Esophagus squamous epithelium (tissue), 5 donors: ENCODE measurements around the gene ADCYAP1. TPM values are rescaled to one million over a fixed set of nuclear protein-coding genes. Genes with fewer than 3 reads are reported as not detected.
"Not testable (repeated sequence)": the region's sequence is repeated elsewhere in the genome, so short reads cannot be mapped to it uniquely, and the experiment has no call there.

Experiments
- DNase-seq: peaks from one replicate; lab custom pipeline; 2025; lab: John Stamatoyannopoulos, UW
- H3K27ac ChIP-seq, 4 donors: fragments of 200-600 bp; sonication (generic); one replicate each; pipeline ENCODE4 v1.5.1; 2016 to 2019; ENCODE audit warnings: mild to moderate bottlenecking in 1 of 4
- H3K27me3 ChIP-seq, 4 donors: fragments of 200-600 bp; sonication (generic); 1 replicate in 3 of 4; 2 replicates in 1 of 4; pipeline versions ENCODE4 v1.5.1 to v1.6.0; 2017 to 2021; ENCODE audit warnings: antibody characterized with exemption in 1 of 4
- H3K36me3 ChIP-seq, 3 donors: fragments of 200-600 bp; sonication (generic); one replicate each; pipeline ENCODE4 v1.5.1; 2016 to 2019
- H3K4me1 ChIP-seq, 3 donors: fragments of 200-600 bp; sonication (generic); one replicate each; pipeline ENCODE4 v1.5.1; 2017 to 2019
- H3K4me3 ChIP-seq, 4 donors: fragments of 200-600 bp; sonication (generic); 1 replicate in 3 of 4; 2 replicates in 1 of 4; pipeline ENCODE4 v1.5.1; 2016 to 2019; ENCODE audit warnings: mild to moderate bottlenecking in 2 of 4, moderate library complexity in 1 of 4
- H3K9me3 ChIP-seq, 3 donors: fragments of 200-600 bp; sonication (generic); one replicate each; pipeline ENCODE4 v1.5.1; 2016 to 2019
- POLR2A ChIP-seq, 4 donors: fragments of 450-650 bp; IDR thresholded peaks; one replicate each; pipeline ENCODE4 v1.6.1; 2017; ENCODE audit warnings: antibody characterized with exemption in 4 of 4, mild to moderate bottlenecking in 4 of 4, moderate library complexity in 3 of 4
- WGBS, 2 donors: methylation state at CpG; one replicate each; pipeline ENCODE4 v1.1.5; 2018; 5-methylcytosine and 5-hydroxymethylcytosine counted together
- intact Hi-C: fragments of 100-400 bp; cut with DNase I; formaldehyde crosslinking; loops from one replicate; pipeline ENCODE4 v1.15.0; 2022
- total RNA-seq, 4 donors: library from RNA; depleted of rRNA; stranded (reverse); fragments of >200 nt; gene quantifications; one replicate each; pipeline ENCODE4 v1.1.0, GENCODE V29; 2016
- TF ChIP-seq, protein P1 (sequence below), 6 experiments: fragments of 450-650 bp in 4 of 6; fragments of 200-600 bp in 2 of 6; sonication (generic) in 2 of 6; IDR thresholded peaks; one replicate each; pipeline ENCODE4 v1.5.1; 2016 to 2019; ENCODE audit warnings: antibody characterized with exemption in 6 of 6, mild to moderate bottlenecking in 4 of 6, moderate library complexity in 4 of 6
- donor health status: DM: yes; HTN: yes; CAD: no.

ADCYAP1 gene
- 1 to 10 TPM in 1 of 4 donors, under 1 TPM in 1, not detected in 2; 0.29 to 2.7 TPM for total RNA-seq

DNA sequence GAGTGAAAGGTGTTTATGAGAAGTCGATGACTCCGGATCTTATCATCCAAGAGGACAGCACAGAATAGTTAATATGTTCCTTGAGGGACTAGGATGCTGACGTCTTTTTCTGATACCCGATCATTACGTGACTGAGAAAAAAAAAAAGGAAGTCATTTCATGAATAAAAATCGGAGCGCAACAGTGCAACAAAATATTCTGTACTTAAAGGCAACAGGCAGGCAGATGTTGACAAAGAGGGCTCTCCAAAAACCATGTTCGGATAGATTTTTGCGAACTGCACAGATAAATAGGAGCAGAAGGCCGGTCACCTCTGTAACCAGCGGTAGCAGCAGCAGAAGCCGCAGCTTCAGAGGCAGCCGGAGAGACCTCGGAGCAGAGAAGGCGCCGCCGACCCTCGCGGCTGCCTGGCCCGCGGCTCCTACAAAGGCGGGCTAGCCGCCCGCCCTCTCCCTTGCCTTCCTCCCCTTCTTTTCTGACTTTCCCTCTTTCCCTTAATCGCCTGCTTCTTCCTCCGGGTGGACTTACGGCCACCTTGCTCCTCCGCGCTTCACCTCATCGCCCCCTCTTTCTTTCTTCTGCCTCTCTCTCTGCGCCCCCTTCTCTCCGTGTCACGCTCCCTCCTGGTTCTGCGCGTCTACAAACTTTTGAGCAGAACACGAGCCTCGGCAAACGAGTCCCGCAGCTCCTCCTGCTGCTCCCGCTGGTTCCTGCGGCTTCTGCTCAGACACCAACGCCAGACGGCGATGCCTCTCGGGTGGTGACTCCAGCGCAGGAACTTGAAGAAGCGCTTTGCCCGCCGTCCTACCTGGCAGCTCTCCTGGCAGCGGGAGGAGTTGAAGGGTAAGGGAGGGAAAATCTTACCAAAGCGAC is at the start of gene ADCYAP1:
Gene ADCYAP1, plus strand, starts transcription at position 654 of the 873 bp plus-strand sequence. CDS start 516 bp downstream, outside the sequence.
- Histone ChIP-seq H3K4me1 (peaks cover 26 to 51% (median 30%) of the 10 kb centered on the region in 3 donors), H3K27ac (no peak within 1 kb of the TSS), H3K9me3 (no peaks in the 10 kb centered on the region), H3K36me3 (no peaks in the 10 kb centered on the region), H3K4me3 (no peak within 1 kb of the TSS), H3K27me3 (peaks cover 18 to 100% (median 45%) of the 10 kb centered on the region in 4 donors)
- TF ChIP-seq, protein P1, sequence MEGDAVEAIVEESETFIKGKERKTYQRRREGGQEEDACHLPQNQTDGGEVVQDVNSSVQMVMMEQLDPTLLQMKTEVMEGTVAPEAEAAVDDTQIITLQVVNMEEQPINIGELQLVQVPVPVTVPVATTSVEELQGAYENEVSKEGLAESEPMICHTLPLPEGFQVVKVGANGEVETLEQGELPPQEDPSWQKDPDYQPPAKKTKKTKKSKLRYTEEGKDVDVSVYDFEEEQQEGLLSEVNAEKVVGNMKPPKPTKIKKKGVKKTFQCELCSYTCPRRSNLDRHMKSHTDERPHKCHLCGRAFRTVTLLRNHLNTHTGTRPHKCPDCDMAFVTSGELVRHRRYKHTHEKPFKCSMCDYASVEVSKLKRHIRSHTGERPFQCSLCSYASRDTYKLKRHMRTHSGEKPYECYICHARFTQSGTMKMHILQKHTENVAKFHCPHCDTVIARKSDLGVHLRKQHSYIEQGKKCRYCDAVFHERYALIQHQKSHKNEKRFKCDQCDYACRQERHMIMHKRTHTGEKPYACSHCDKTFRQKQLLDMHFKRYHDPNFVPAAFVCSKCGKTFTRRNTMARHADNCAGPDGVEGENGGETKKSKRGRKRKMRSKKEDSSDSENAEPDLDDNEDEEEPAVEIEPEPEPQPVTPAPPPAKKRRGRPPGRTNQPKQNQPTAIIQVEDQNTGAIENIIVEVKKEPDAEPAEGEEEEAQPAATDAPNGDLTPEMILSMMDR (IDR thresholded peaks at IDR 0.05): no peak
- TF ChIP-seq POLR2A (IDR thresholded peaks at IDR 0.05): no peak
- no peak for DNase-seq
- 11 to 14% methylated on average over 41 to 48 of the region's 51 CpGs for WGBS, 2 donors
- intact Hi-C loops: no loop called here

DNA sequence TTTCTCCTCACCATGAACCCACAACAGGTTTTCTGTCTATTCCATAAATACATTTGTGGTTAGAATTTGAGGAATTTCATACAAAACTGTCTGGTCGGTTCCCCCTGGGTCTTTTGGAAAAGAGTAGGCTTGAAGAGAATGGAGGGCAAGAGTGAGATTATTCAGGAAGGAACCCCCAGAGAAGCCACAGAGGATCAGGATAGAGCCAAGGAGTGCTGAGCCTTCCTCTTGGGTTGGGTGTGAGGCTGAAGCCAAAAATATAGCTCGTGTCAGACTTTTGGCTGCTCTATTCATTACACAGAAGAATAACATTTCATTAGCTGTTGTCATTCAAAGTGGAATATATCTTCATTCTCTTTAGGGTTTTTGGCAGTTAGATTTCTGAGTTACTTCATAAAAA is 46.7 kb upstream of the ADCYAP1 start:
- no peak overlapping the region for H3K27ac ChIP-seq
- TF ChIP-seq, protein P1 (IDR thresholded peaks at IDR 0.05): no peak
- TF ChIP-seq POLR2A (IDR thresholded peaks at IDR 0.05): no peak
- intact Hi-C loops: no loop called here
- no peaks in the 10 kb centered on the region for H3K4me1 ChIP-seq
- WGBS, 2 donors: 43 to 57% methylated on average over 2 of the region's 2 CpGs
- H3K4me3 ChIP-seq: no peak overlapping the region
- peaks cover 0 to 3% (median 0%) of the 10 kb centered on the region in 4 donors for H3K27me3 ChIP-seq
- no peaks in the 10 kb centered on the region for H3K36me3 ChIP-seq
- no peak for DNase-seq
- H3K9me3 ChIP-seq: no peaks in the 10 kb centered on the region

DNA sequence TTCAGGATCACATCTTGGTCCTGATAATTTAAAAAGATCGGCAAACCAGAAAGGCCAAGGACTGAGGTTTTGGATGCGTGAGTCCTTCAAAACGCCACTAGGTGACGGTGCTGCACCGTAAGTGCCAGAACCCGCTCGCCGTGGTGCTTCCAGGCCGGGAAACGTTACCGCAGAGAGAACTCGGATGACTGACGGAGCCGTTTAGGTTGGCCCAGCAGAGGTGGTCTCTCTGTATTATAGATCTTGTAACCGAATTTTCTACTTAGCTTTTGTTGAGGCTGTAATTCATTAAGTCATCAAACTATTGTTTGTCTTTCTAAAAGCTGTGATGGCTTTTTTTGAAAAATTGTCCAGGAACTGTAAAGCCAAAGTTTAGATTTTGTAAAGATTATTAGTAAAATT is 39.8 kb upstream of the ADCYAP1 start:
- H3K27me3 ChIP-seq: peaks cover 0 to 40% (median 0%) of the 10 kb centered on the region in 4 donors
- no peak overlapping the region for H3K27ac ChIP-seq
- TF ChIP-seq, protein P1 (IDR thresholded peaks at IDR 0.05): peak; percentile 71 to 95 (median 87)
- no peak for TF ChIP-seq POLR2A (IDR thresholded peaks at IDR 0.05)
- intact Hi-C loops: no loop called here
- no peak overlapping the region for H3K4me3 ChIP-seq
- H3K9me3 ChIP-seq: no peaks in the 10 kb centered on the region
- H3K36me3 ChIP-seq: no peaks in the 10 kb centered on the region
- DNase-seq: no peak
- H3K4me1 ChIP-seq: peaks cover 0 to 5% (median 0%) of the 10 kb centered on the region in 3 donors
- WGBS, 2 donors: 1% methylated on average over 13 to 14 of the region's 15 CpGs

DNA sequence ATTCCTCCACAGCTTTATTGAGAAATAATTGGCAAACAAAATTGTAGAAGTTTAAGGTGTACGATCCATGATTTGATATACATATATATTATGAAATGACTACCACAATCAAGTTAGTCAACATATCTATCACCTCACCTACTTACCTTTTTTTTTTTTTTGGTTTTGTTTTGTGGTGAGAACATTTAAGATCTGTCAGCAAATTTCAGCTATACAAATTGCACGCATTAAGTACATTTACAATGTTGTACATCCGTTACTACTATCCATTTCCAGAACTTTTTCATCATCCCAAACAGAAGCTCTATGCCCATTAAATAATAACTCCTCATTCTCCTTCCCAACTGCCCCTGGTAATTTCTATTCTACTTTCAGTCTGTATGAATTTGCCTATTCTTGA is 37.4 kb upstream of the ADCYAP1 start:
- Histone ChIP-seq H3K4me3 (no peak overlapping the region), H3K9me3 (no peaks in the 10 kb centered on the region), H3K36me3 (no peaks in the 10 kb centered on the region), H3K27ac (no peak overlapping the region), H3K27me3 (peaks cover 0 to 40% (median 0%) of the 10 kb centered on the region in 4 donors), H3K4me1 (peaks cover 0 to 5% (median 0%) of the 10 kb centered on the region in 3 donors)
- intact Hi-C loops: no loop called here
- DNase-seq: no peak
- WGBS, 2 donors: 79 to 88% methylated on average over 3 of the region's 3 CpGs
- TF ChIP-seq, protein P1 (IDR thresholded peaks at IDR 0.05): no peak
- no peak for TF ChIP-seq POLR2A (IDR thresholded peaks at IDR 0.05)

DNA sequence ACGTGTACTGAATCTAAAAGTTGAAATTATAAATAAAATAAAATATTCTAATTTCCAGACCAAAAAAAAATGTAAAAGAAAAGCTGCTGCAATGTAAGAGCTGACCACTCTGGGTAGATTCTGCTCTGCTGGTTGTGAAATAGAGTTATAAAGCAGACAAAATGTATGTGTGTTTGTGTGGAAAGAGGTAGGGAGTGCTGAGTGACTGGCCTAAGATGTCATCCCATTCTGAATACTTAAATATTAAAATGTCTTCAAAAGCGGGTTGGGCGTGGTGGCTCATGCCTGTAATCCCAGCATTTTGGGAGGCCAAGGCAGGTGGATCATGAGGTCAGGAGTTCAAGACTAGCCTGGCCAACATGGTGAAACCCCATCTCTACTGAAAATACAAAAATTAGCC is 31.2 kb upstream of the ADCYAP1 start:
- H3K4me1 ChIP-seq, H3K27ac ChIP-seq, DNase-seq, H3K36me3 ChIP-seq, H3K27me3 ChIP-seq, intact Hi-C loops, H3K4me3 ChIP-seq, H3K9me3 ChIP-seq: not testable (repeated sequence)
- WGBS, 2 donors: 80 to 82% methylated on average over 3 of the region's 3 CpGs
